Hindlimb muscle (tissue), 1 donor: ENCODE measurements around the gene GRM8. TPM values are rescaled to one million over a fixed set of nuclear protein-coding genes. Genes with fewer than 3 reads are reported as not detected.
"Not testable (repeated sequence)": the region's sequence is repeated elsewhere in the genome, so short reads cannot be mapped to it uniquely, and the experiment has no call there.

Source experiments
- DNase-seq: peaks from one replicate; pipeline ENCODE4 v3.0.0-alpha.2; 2013
- polyA plus RNA-seq: library from polyadenylated mRNA; unstranded; fragments of 120-200 nt; gene quantifications from one replicate; pipeline ENCODE4 v1.2.1, GENCODE V29; 2013; ENCODE audit not compliant: insufficient read length

GRM8 gene
- polyA plus RNA-seq, 1 donor = 1.1 TPM

GRCh38 chr7:126702242-126703016 is 550.3 kb downstream of the GRM8 start:
- peak; percentile 3 for DNase-seq

GRCh38 chr7:126700807-126701604 is 551.7 kb downstream of the GRM8 start:
- peak; percentile 8 for DNase-seq

GRCh38 chr7:126699707-126700106 is 553.0 kb downstream of the GRM8 start:
- DNase-seq = no peak

GRCh38 chr7:126698909-126699308 is 553.8 kb downstream of the GRM8 start:
- no peak for DNase-seq

- no peak for DNase-seq
Observed at GRCh38 chr7:126698446-126698845, 554.3 kb downstream of the GRM8 start.

GRCh38 chr7:126696256-126697038 is 556.3 kb downstream of the GRM8 start:
- DNase-seq = no peak

- no peak for DNase-seq
Observed at GRCh38 chr7:126690848-126691751, 561.6 kb downstream of the GRM8 start.

- no peak for DNase-seq
Observed at GRCh38 chr7:126690104-126690503, 562.6 kb downstream of the GRM8 start.

GRCh38 chr7:126689037-126689436 is 563.7 kb downstream of the GRM8 start:
- DNase-seq = no peak

GRCh38 chr7:126686474-126686873 is 566.3 kb downstream of the GRM8 start:
- DNase-seq = no peak

GRCh38 chr7:126685596-126685995 is 567.1 kb downstream of the GRM8 start:
- no peak for DNase-seq

- no peak for DNase-seq
Observed at GRCh38 chr7:126685018-126685573, 567.6 kb downstream of the GRM8 start.

GRCh38 chr7:126682176-126682575 is 570.6 kb downstream of the GRM8 start:
- no peak for DNase-seq

GRCh38 chr7:126668762-126669161 is 584.0 kb downstream of the GRM8 start:
- not testable (repeated sequence) for DNase-seq

- DNase-seq = no peak
Observed at GRCh38 chr7:126668367-126668752, 584.4 kb downstream of the GRM8 start.

- DNase-seq = no peak
Observed at GRCh38 chr7:126667742-126668366, 584.9 kb downstream of the GRM8 start.

GRCh38 chr7:126662856-126663255 is 589.9 kb downstream of the GRM8 start:
- DNase-seq = no peak

- no peak for DNase-seq
Observed at GRCh38 chr7:126659124-126659523, 593.6 kb downstream of the GRM8 start.

- no peak for DNase-seq
Observed at GRCh38 chr7:126658684-126659083, 594.1 kb downstream of the GRM8 start.

GRCh38 chr7:126657599-126658358 is 595.0 kb downstream of the GRM8 start:
- DNase-seq = no peak
